K562 (cell line): Measurements from ENCODE around the gene KCTD17. TPM values are rescaled to one million over a fixed set of nuclear protein-coding genes. Genes with fewer than 3 reads are reported as not detected.

ENCODE experiments used
- ATAC-seq: fragments of 200-7000 bp; cut with Tn5 transposase; 3 replicates; pipeline ENCODE4 v1.9.1; 2020; ENCODE audit warnings: moderate library complexity
- BruUV-seq: library from RNA; stranded (reverse); fragments of 400-500 nt; replicated peaks from 2 replicates; lab custom pipeline; 2021; lab: Mats Ljungman, UMichigan
- CTCF ChIA-PET: fragments of 300-600 bp; formaldehyde crosslinking; extraction: SDS; loops from one replicate; lab custom pipeline; 2021; ENCODE audit warnings: low intra/inter-chr PET ratio; lab: Yijun Ruan, JAX
- POLR2A ChIA-PET: fragments of 300-600, 350-650 bp; sonication (Branson Sonifier 250); formaldehyde crosslinking; extraction: SDS; loops from one replicate; lab custom pipeline; 2021; ENCODE audit warnings: antibody characterized with exemption, inconsistent platforms; lab: Yijun Ruan, JAX
- DNase-seq, 4 experiments: peaks; one replicate each; pipeline versions ENCODE4 v3.0.0 to v3.0.0-alpha.2; 2011 to 2018; ENCODE audit warnings: low spot score in 3 of 4, mixed read lengths in 3 of 4; ENCODE audit errors: extremely low read depth in 1 of 4
- FAIRE-seq: peaks from 2 replicates; lab custom pipeline; 2011; peaks lifted over from hg19 to GRCh38; lab: Jason Lieb, UNC
- H2AFZ ChIP-seq: 2 replicates; pipeline ENCODE4 v1.6.0; 2011; ENCODE audit warnings: low read depth, low read length, control low read depth, inconsistent platforms
- H3K27ac ChIP-seq: fragments of 200-600 bp; 3 replicates; pipeline ENCODE4 v1.8.0; 2011; ENCODE audit warnings: low read depth, mild to moderate bottlenecking, control low read depth, inconsistent platforms, low read length, moderate library complexity, mixed read lengths; ENCODE audit errors: extremely low read depth
- H3K27me3 ChIP-seq, 2 experiments: fragments of 300-600 bp in 1 of 2; 2 replicates in 1 of 2; 3 replicates in 1 of 2; pipeline versions ENCODE4 v1.6.0 to v1.8.0; 2011; ENCODE audit warnings: inconsistent platforms in 2 of 2, low read length in 2 of 2, mild to moderate bottlenecking in 1 of 2, mixed read lengths in 1 of 2, moderate library complexity in 1 of 2; ENCODE audit not compliant: control insufficient read depth in 2 of 2, insufficient read depth in 2 of 2
- H3K36me3 ChIP-seq: fragments of 300-600 bp; 3 replicates; pipeline ENCODE4 v1.8.0; 2011; ENCODE audit warnings: mild to moderate bottlenecking, low read length, inconsistent platforms; ENCODE audit not compliant: control insufficient read depth, insufficient read depth
- H3K4me1 ChIP-seq, 2 experiments: fragments of 200-600 bp in 1 of 2; replicated peaks in 1 of 2; 2 replicates in 1 of 2; 3 replicates in 1 of 2; pipeline versions ENCODE4 v1.5.1 to v1.8.0; 2011; ENCODE audit warnings: inconsistent platforms in 2 of 2, low read length in 2 of 2, mild to moderate bottlenecking in 1 of 2, mixed read lengths in 1 of 2, moderate library complexity in 1 of 2; ENCODE audit not compliant: control insufficient read depth in 2 of 2, insufficient read depth in 2 of 2
- H3K4me2 ChIP-seq: 2 replicates; pipeline ENCODE4 v1.6.1; 2011; ENCODE audit warnings: low read length, control low read depth, inconsistent platforms, mixed read lengths; ENCODE audit not compliant: insufficient read depth
- H3K4me3 ChIP-seq: fragments of 200-600 bp; sonication (generic), shearing (Covaris generic); 2 replicates; pipeline ENCODE4 v1.5.1; 2016; ENCODE audit warnings: control low read depth, inconsistent platforms
- H3K79me2 ChIP-seq: fragments of 200-600 bp; 3 replicates; pipeline ENCODE4 v1.8.0; 2011; ENCODE audit warnings: low read length, inconsistent platforms; ENCODE audit not compliant: control insufficient read depth, insufficient read depth
- H3K9ac ChIP-seq, 2 experiments: 2 replicates each; pipeline versions ENCODE4 v1.6.0 to v1.6.1; 2011; ENCODE audit warnings: low read depth in 2 of 2, low read length in 2 of 2, control low read depth in 1 of 2, inconsistent platforms in 1 of 2, mild to moderate bottlenecking in 1 of 2, mixed read lengths in 1 of 2; ENCODE audit not compliant: insufficient read depth in 1 of 2
- H3K9me1 ChIP-seq: one replicate; pipeline ENCODE4 v1.6.0; 2011; ENCODE audit warnings: inconsistent platforms, mild to moderate bottlenecking, low read length, moderate library complexity; ENCODE audit not compliant: control insufficient read depth, insufficient read depth
- H3K9me3 ChIP-seq: replicated peaks from 2 replicates; pipeline ENCODE4 v1.5.1; 2011; ENCODE audit warnings: low read depth, low read length, inconsistent platforms; ENCODE audit not compliant: control insufficient read depth, insufficient read depth
- H4K20me1 ChIP-seq: replicated peaks from 2 replicates; pipeline ENCODE4 v1.6.1; 2011; ENCODE audit warnings: low read length, inconsistent platforms, mixed read lengths; ENCODE audit not compliant: control insufficient read depth, insufficient read depth
- MTF1 ChIP-seq: fragments of 250-450 bp; sonication (Bioruptor Pico); IDR thresholded peaks from 2 replicates; pipeline ENCODE4 v1.9.0; 2021; ENCODE audit warnings: moderate library complexity, mild to moderate bottlenecking, inconsistent platforms, borderline replicate concordance
- RHOXF2B ChIP-seq: fragments of 250-450 bp; sonication (Bioruptor Pico); conservative IDR thresholded peaks from 2 replicates; pipeline ENCODE4 v1.5.1; 2021
- ZNF263 ChIP-seq: sonication (generic); formaldehyde crosslinking; IDR thresholded peaks from 2 replicates; pipeline ENCODE4 v1.8.0; 2022; ENCODE audit warnings: mild to moderate bottlenecking, missing genetic modification reagents, borderline replicate concordance
- ZNF668 ChIP-seq: fragments of 250-450 bp; sonication (Bioruptor Pico); IDR thresholded peaks from 2 replicates; pipeline ENCODE4 v1.8.0; 2022; ENCODE audit warnings: mild to moderate bottlenecking, inconsistent platforms
- WGBS: fragments of 100-300 bp; shearing (Covaris generic); methylation state at CpG from one replicate; pipeline ENCODE4 v1.1.6; 2016; ENCODE audit warnings: low coverage, mixed read lengths; ENCODE audit not compliant: insufficient coverage; ENCODE audit errors: missing lambda C conversion rate; 5-methylcytosine and 5-hydroxymethylcytosine counted together
- in situ Hi-C: fragments of 300-500 bp; cut with MboI; formaldehyde crosslinking; loops from 4 replicates; pipeline ENCODE4 v1.15.0; 2018; ENCODE audit warnings: inconsistent platforms, mixed read lengths
- intact Hi-C: fragments of 100-400 bp; cut with micrococcal nuclease; formaldehyde crosslinking; loops from 2 replicates; pipeline ENCODE4 v1.14.2; 2022
- polyA plus RNA-seq, 8 experiments: library from polyadenylated mRNA; depleted of rRNA in 4 of 8; stranded (reverse) in 5 of 8; unstranded in 3 of 8; fragments of >200 nt; fragmentation: Nextera tagmentation in 2 of 8; fragmentation: Illumina TruSeq in 1 of 8; extraction: Ambion mirVana in 2 of 8; extraction: Trizol in 1 of 8; gene quantifications; 2 replicates each; pipeline versions ENCODE4 v1.2.1 to v1.2.3, GENCODE V29; 2011 to 2014; ENCODE audit warnings: inconsistent platforms in 1 of 8, missing spikeins in 1 of 8
- total RNA-seq, 7 experiments: library from RNA; depleted of rRNA in 6 of 7; stranded (reverse); fragments of >200 nt in 6 of 7; fragmentation: Illumina TruSeq in 2 of 7; extraction: Trizol in 2 of 7; gene quantifications; 2 replicates each; pipeline versions ENCODE4 v1.2.1 to v1.2.3, GENCODE V29; 2011 to 2021; ENCODE audit warnings: low replicate concordance in 1 of 7
- TF ChIP-seq, protein P1 (sequence below): fragments of 200-800 bp; sonication (Bioruptor generic); IDR thresholded peaks from 2 replicates; pipeline ENCODE4 v1.6.1; 2016; ENCODE audit warnings: missing genetic modification characterization, missing compliant biosample characterization
- TF ChIP-seq, protein P2 (sequence below): fragments of 450-650 bp; formaldehyde crosslinking; IDR thresholded peaks from 2 replicates; pipeline ENCODE4 v1.4.0; 2020; ENCODE audit warnings: mild to moderate bottlenecking

The KCTD17 gene
- total and polyA plus RNA-seq, 9 of the 15 experiments (the other 6 are each of a cell fraction or from before 2014, with no cell fraction given) = 0.22 to 0.90 (median 0.49) TPM; not detected in 2

- H2AFZ ChIP-seq = no peak overlapping the region
- intact Hi-C loops = no loop called here
- peaks cover 9% of the 10 kb centered on the region for H4K20me1 ChIP-seq
- DNase-seq (no peak), ATAC-seq (no peak), FAIRE-seq (no peak)
- H3K36me3 ChIP-seq = no peaks in the 10 kb centered on the region
- TF ChIP-seq MTF1 (CRISPR knock-in tag) (no peak), ZNF263 (CRISPR knock-in tag) (0 out of 2 replicates have a peak, but pooled peaks have one; percentile 50)
- no peak overlapping the region for H3K9ac ChIP-seq
- H3K9me1 ChIP-seq = no peaks in the 10 kb centered on the region
- H3K4me1 ChIP-seq = no peaks in the 10 kb centered on the region
- CTCF ChIA-PET = no interaction called here
- no peaks in the 10 kb centered on the region for H3K9me3 ChIP-seq
- H3K27ac ChIP-seq = no peak overlapping the region
- no peaks in the 10 kb centered on the region for H3K79me2 ChIP-seq
- no peak overlapping the region for H3K4me2 ChIP-seq
- peaks cover 14 to 59% of the 10 kb centered on the region in 2 experiments; a peak in 3 of 5 replicates for H3K27me3 ChIP-seq
- POLR2A ChIA-PET = interaction anchor here (0.5 kb wide), 1 partner anchor 504 kb away, joined by 3 read pairs; no protein-coding TSS in a partner anchor
- no TSS peak for BruUV-seq
- in situ Hi-C loops = no loop called here
- 1% methylated on average over 9 of the region's 10 CpGs for WGBS
- no peak overlapping the region for H3K4me3 ChIP-seq
These were observed 49.9 kb downstream of the KCTD17 start for GRCh38 chr22:37101311-37102066.

- WGBS = 7% methylated on average over 12 of the region's 18 CpGs
- Histone ChIP-seq H3K36me3 (no peaks in the 10 kb centered on the region), H4K20me1 (peaks cover 9% of the 10 kb centered on the region), H3K79me2 (no peaks in the 10 kb centered on the region), H3K9ac (no peak overlapping the region; a peak in 1 of 4 replicates), H2AFZ (no peak overlapping the region), H3K27ac (no peak overlapping the region), H3K9me3 (no peaks in the 10 kb centered on the region), H3K27me3 (peaks cover 8 to 45% of the 10 kb centered on the region in 2 experiments; a peak in 3 of 5 replicates), H3K9me1 (no peaks in the 10 kb centered on the region), H3K4me2 (no peak overlapping the region), H3K4me3 (no peak overlapping the region), H3K4me1 (no peaks in the 10 kb centered on the region)
- no peak for FAIRE-seq
- no TSS peak for BruUV-seq
- CTCF ChIA-PET = no interaction called here
- no peak for ATAC-seq
- intact Hi-C loops (no loop called here), in situ Hi-C loops (no loop called here)
- POLR2A ChIA-PET = no interaction called here
- DNase-seq = no peak
- TF ChIP-seq, protein P1, sequence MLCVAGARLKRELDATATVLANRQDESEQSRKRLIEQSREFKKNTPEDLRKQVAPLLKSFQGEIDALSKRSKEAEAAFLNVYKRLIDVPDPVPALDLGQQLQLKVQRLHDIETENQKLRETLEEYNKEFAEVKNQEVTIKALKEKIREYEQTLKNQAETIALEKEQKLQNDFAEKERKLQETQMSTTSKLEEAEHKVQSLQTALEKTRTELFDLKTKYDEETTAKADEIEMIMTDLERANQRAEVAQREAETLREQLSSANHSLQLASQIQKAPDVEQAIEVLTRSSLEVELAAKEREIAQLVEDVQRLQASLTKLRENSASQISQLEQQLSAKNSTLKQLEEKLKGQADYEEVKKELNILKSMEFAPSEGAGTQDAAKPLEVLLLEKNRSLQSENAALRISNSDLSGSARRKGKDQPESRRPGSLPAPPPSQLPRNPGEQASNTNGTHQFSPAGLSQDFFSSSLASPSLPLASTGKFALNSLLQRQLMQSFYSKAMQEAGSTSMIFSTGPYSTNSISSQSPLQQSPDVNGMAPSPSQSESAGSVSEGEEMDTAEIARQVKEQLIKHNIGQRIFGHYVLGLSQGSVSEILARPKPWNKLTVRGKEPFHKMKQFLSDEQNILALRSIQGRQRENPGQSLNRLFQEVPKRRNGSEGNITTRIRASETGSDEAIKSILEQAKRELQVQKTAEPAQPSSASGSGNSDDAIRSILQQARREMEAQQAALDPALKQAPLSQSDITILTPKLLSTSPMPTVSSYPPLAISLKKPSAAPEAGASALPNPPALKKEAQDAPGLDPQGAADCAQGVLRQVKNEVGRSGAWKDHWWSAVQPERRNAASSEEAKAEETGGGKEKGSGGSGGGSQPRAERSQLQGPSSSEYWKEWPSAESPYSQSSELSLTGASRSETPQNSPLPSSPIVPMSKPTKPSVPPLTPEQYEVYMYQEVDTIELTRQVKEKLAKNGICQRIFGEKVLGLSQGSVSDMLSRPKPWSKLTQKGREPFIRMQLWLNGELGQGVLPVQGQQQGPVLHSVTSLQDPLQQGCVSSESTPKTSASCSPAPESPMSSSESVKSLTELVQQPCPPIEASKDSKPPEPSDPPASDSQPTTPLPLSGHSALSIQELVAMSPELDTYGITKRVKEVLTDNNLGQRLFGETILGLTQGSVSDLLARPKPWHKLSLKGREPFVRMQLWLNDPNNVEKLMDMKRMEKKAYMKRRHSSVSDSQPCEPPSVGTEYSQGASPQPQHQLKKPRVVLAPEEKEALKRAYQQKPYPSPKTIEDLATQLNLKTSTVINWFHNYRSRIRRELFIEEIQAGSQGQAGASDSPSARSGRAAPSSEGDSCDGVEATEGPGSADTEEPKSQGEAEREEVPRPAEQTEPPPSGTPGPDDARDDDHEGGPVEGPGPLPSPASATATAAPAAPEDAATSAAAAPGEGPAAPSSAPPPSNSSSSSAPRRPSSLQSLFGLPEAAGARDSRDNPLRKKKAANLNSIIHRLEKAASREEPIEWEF = no peak
- TF ChIP-seq, protein P2, sequence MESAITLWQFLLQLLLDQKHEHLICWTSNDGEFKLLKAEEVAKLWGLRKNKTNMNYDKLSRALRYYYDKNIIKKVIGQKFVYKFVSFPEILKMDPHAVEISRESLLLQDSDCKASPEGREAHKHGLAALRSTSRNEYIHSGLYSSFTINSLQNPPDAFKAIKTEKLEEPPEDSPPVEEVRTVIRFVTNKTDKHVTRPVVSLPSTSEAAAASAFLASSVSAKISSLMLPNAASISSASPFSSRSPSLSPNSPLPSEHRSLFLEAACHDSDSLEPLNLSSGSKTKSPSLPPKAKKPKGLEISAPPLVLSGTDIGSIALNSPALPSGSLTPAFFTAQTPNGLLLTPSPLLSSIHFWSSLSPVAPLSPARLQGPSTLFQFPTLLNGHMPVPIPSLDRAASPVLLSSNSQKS = no peak
- TF ChIP-seq ZNF668 (CRISPR knock-in tag) (no peak), RHOXF2B (CRISPR knock-in tag) (no peak)
These were observed 51.6 kb downstream of the KCTD17 start for GRCh38 chr22:37103151-37103550.
